Retinal pigment epithelial cell (primary cell): ENCODE data around the gene INPP5K.
"Not testable (repeated sequence)": the region's sequence is repeated elsewhere in the genome, so short reads cannot be mapped to it uniquely, and the experiment has no call there.

ENCODE experiments used
- DNase-seq: peaks from one replicate; pipeline ENCODE4 v3.0.0-alpha.2; 2010; ENCODE audit warnings: low read depth
- H3K4me3 ChIP-seq: 2 replicates; pipeline ENCODE4 v1.5.1; 2011; ENCODE audit warnings: mild to moderate bottlenecking, low read length, control low read depth, moderate library complexity
- CTCF ChIP-seq: conservative IDR thresholded peaks from 2 replicates; pipeline ENCODE4 v1.5.1; 2011; ENCODE audit warnings: low read depth, low read length, control low read depth, inconsistent platforms

Gene INPP5K

GRCh38 chr17:1462164-1463112 lies 54.0 kb downstream of the INPP5K start:
- no peak overlapping the region for H3K4me3 ChIP-seq
- DNase-seq = no peak
- TF ChIP-seq CTCF = no peak

GRCh38 chr17:1461198-1461944 lies 55.0 kb downstream of the INPP5K start:
- no peak for DNase-seq
- H3K4me3 ChIP-seq = no peak overlapping the region
- TF ChIP-seq CTCF = no peak

- no peak overlapping the region for H3K4me3 ChIP-seq
- no peak for DNase-seq
- no peak for TF ChIP-seq CTCF
These were observed 56.2 kb downstream of the INPP5K start for GRCh38 chr17:1460233-1460632.

GRCh38 chr17:1455797-1456599 lies 60.4 kb downstream of the INPP5K start, which contains the start of gene CRK:
TSS of gene CRK (minus strand) at chr17:1456232. CDS start at chr17:1456117, 115 bp downstream.
- DNase-seq = peak; percentile 71
- H3K4me3 ChIP-seq = peak within 1 kb of the TSS; percentile 87
- no peak for TF ChIP-seq CTCF

- TF ChIP-seq CTCF = peak; percentile 72
- DNase-seq = no peak
- peak overlapping the region; percentile 87 for H3K4me3 ChIP-seq
These were observed 61.1 kb downstream of the INPP5K start for GRCh38 chr17:1455291-1455796.

GRCh38 chr17:1454541-1454940 lies 61.9 kb downstream of the INPP5K start:
- H3K4me3 ChIP-seq = peak overlapping the region; percentile 87
- no peak for TF ChIP-seq CTCF
- no peak for DNase-seq

- H3K4me3 ChIP-seq, DNase-seq: not testable (repeated sequence)
These were observed 62.7 kb downstream of the INPP5K start for GRCh38 chr17:1453694-1454093.
